HG03139 (cell line): Measurements from ENCODE around the gene BRD3.

Experiments
- ATAC-seq: cut with Tn5 transposase; IDR thresholded peaks from one replicate; pipeline ENCODE4 v1.9.1; 2021; ENCODE audit not compliant: unreplicated experiment

BRD3 gene

DNA sequence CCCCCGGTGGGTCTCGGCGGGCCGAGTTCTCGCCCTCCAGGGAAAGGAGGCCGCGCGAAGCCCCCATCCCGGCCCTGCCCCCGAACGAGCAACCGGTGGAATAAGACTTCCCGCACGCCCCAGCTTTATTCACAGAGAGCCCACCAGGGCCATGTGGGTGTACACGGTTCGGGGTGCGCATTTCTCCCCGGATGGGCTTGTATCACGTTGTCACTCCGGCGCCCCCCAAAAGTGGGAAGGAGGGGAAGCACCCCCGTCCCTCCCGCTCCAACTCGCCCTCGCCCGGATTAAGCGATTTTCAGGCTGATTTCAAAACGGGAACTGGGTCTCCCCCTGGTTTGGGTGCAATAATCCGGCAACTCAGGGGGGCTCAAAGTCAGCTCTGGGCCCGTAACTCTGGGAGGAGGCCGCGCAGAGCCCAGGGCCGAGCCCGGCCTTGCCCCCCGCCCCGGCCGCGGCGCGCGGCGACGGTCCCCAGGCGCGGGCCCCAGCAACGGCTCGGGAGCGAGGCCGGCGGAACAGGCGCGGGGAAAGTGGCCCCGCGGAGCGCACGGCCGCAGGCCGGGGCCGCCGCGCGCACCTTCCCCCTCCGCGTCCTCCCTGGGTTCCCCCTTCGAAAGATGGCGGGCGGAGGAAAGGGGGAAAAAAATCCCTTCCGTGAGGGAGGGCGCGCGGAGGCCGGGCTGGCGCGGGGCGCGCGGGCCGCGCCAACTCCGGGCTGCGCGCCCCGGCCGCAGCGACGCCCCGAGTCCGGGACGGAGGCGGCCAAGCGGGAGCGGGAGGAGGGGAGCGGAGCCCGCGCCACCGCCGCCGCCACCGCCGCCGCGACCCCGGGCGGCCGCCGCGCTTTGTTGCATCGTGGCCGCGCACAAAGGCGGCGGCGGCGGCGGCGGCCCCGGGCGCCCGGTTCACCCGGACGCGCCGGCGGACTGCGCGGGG, 644 bp downstream of the BRD3 start:
- peak; percentile 17 for ATAC-seq

DNA sequence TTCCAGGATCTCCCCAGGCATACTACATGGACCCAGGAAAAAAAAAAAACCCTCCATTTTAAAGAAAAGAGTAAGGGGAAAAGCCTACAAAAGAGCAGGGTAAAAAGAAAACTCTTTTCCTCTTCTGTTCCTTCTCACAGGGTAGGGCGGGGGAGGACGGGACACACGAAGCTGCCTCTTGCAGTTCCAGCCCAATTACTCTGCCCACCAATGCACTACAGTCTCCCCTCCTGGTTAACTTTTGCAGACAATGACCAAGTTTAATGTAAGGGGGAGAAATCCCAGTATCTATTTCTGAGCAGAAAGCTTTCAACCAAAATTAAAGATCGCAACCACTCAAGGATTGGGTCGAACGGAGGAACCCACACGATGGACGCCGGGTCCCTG, 1.3 kb downstream of the BRD3 start:
- no peak for ATAC-seq

DNA sequence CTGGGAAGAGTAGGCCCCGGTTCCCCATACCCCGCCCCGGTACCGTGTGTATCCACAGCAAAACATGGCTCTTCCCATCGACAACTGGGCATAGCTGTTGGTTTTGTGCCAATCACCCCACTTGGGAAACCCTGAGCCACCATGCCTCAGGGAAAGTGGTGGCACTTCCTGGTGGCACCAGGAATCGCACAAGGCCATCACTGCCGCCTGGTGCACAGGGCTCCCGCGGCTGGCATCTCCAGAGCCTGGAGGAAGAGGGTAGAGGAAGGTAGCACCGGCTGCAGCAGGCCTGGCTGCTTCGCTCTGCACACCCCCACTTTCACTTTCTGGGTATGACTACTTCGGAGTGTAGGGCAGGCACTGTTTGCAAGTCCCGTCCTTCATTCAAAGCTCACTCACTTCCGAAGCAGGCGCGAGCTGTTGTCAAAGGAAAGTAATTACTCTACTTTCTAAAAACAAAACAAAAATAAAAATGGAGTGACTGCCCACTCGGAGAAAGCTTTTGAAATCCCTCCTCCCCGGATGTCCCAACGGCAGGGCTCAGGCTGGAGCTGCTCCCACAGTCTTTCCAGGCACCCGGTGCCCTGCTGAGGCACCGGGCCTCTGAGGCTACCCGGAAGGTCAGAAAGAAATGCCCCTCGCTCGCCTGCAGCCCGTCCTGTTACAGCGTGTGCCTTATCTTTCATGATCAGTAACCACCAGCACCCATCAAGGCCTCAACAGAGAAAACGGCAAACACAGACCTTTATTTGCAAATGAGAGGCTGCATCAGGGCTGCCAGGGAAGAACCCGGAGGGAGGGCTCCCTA, 2.0 kb downstream of the BRD3 start:
- no peak for ATAC-seq

- no peak for ATAC-seq
These were observed 3.1 kb downstream of the BRD3 start for GRCh38 chr9:134064711-134065110.

DNA sequence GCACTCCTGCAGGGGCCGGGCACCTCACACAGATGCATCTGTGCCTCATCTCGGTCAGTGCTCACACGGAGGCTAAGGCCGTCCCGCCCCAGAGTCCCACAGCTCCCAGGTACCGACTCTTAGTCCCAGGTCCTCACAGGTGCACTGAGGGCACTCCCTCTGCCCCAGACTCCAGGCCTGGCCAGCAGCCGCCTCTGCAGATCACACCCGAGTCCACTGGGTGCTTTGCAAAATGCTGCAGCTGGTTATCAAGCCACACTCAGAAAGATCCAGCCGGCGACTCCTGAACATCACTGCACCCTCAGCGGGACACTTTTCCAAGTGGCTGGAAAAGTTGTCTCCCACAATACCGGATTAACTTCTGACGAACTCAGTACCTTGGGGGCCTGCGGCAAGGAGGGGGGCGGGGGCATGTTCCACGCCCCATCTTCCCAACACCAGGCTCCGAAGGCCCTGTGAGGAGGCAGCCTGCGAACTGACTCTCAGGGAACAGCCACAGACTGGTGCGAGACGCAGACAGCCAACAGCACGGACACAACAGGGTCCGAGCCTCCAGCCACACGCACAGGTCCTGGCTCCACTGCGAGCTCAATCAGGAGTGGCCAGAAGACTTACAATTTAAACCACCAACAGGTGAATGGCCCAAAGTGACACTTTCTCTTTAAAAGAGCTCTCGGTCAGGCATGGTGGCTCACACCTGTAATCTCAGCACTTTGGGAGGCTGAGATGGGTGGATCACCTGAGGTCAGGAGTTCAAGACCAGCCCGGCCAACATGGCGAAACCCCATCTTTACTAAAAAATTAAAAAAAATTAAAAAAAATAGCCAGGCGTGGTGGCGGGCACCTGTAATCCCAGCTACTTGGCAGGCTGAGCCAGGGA, 4.0 kb downstream of the BRD3 start:
- no peak for ATAC-seq

DNA sequence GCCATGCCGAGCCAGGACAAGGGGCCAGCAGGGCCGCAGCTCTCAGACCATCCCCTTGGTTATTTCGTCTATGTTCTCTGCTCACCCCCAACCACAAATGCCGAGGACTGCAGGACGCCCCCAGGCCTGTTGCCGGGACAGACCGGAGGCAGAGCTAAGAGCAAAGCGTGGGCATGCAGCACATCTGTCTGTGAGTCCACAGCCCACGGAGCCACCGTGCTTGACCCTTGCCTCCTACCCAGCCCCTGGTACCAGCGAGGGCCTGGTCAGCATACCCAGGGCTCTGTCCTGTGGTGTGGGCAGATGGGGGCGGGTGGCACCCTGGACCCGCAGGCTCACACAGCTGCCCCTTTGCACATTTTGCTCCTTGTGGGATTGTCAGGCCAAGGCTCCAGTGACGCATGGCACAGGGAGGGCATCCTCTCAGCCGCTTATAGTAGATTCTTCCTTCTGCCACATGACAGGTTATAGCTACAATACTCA, 4.7 kb downstream of the BRD3 start:
- no peak for ATAC-seq

DNA sequence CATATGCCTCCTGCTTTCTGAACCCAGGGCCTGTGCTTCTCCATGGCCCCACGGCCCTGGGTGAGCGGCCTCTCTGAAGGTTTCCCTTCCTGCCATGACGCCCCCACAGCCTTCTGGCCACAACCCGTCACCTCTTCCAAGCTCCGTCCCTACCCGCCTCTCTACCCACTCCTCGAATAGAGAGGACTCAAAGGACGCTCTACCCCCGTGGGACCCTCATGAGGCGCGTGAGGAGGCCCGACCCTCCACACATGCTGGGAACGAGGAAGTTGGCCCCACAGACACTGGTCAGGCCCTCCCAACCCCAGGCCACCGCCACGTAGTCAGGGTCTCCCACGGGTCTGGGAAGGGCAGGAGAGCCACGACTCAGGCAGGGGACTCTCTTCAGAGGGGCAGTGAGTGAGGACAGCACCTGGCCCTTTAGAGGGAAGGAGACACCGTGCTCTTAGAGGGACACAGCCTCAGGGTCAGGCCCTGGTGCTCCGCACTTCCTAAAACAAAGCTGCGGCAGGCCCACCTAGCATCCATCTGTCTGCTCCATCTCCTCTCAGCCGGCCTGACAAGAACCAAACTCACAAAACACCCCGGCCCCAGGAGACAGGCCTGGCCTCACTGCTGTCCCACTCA, 5.3 kb downstream of the BRD3 start:
- ATAC-seq: no peak

- ATAC-seq: no peak
These were observed 6.0 kb downstream of the BRD3 start for GRCh38 chr9:134061688-134062371.

GRCh38 chr9:134061019-134061687, 6.7 kb downstream of the BRD3 start:
- ATAC-seq: no peak

GRCh38 chr9:134060546-134060945, 7.3 kb downstream of the BRD3 start:
- no peak for ATAC-seq

DNA sequence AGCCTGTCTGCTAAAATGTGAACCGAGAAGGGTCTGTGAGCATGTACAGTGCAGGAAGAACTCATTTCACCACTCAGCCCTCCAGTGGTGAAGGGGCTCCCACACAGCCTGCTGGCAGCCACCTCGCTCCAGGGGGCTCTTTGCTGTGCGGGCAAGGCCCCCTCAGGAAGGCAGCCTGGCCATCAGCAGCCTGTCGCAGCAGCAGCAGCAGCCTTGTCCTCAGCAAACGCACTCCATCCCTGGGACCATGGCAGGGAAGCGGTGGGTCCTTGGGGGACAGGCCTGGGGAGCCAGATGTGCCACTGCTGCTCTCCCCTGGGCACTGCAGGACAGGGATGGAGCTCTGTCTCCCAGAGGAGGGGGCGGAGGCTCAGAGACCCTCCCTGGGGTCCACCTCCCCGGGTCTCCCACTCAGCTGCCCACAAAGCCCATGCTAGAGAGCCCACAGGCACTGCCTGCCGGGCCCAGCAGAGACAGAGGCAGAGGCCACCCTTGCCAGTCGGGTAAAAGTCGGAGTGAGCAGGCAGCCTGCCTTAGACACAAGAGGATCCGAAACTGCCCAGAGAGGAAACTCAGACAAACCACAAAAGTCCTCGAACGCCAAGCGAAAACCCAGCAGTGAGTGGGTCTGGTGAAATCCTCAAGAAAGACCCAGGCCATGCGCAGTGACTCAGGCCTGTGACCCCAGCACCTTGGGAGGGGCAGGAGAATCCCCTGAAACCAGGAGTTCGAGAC, 8.0 kb downstream of the BRD3 start:
- ATAC-seq: peak; percentile 67

- no peak for ATAC-seq
These were observed 8.6 kb downstream of the BRD3 start for GRCh38 chr9:134059188-134059641.

DNA sequence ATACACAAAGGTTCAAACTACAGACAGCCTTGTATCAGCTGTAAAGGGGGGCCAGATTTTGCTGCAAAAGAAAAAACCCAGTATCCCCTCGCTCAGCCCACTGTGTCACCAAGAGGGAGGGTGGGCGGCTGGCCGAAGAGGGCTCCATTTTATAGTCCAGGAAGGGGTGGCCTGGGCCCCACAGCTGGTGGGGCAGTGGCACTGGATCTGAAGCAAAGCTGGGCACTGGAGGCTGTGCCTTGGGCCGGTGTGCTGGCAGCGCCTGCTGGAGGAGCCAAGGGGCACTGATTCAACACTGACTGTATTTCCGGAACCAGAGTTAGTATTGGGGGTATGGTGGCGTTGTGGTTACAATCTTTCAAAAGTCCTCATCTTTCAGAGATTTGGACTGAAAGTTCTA, 9.1 kb downstream of the BRD3 start:
- no peak for ATAC-seq

DNA sequence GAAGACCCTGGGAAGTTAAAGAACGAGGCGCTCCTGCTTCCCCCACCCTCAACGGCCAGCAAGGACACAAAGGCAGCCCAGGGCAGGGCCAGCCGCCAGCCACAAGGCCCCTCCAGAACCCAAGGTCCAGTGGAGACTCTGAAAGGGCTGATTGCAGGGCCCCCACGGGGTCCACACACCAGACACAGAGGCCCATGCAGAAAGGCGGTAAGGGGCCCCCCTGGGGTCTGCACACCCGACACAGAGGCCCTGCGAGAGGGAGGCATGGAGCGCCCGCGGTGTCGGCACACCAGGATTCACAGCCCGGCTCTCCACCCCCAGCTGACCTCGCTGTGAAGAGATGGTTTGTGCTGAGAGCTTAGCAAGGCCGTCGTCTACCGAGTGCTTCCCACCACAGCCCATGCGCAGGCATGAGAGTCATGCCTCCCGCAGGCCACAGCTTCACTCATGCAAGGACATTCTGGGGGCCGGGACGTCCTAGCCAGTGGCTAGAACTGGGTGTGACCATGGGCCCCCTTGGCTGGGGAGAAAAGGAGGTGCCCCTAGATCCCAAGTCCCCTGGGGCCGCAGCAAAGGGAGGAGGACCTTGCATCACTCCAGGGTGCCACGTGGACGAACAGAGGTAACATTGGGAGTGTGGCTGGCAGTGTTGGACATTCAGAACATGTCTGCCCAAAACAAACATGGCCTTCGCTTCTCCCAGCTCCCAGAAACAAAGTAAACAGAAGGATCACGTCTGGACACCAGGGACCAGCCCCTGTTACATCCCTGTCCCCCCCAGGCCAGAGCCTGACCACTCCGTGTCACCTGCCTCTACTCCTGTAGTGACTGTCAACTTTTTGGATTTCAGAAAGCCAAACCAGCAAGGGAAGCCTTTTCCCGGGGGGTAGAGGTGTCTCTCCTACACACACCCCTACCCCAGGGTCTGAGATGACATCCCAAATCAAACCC, 9.8 kb downstream of the BRD3 start:
- ATAC-seq: no peak

GRCh38 chr9:134057307-134057657, 10.5 kb downstream of the BRD3 start:
- no peak for ATAC-seq

DNA sequence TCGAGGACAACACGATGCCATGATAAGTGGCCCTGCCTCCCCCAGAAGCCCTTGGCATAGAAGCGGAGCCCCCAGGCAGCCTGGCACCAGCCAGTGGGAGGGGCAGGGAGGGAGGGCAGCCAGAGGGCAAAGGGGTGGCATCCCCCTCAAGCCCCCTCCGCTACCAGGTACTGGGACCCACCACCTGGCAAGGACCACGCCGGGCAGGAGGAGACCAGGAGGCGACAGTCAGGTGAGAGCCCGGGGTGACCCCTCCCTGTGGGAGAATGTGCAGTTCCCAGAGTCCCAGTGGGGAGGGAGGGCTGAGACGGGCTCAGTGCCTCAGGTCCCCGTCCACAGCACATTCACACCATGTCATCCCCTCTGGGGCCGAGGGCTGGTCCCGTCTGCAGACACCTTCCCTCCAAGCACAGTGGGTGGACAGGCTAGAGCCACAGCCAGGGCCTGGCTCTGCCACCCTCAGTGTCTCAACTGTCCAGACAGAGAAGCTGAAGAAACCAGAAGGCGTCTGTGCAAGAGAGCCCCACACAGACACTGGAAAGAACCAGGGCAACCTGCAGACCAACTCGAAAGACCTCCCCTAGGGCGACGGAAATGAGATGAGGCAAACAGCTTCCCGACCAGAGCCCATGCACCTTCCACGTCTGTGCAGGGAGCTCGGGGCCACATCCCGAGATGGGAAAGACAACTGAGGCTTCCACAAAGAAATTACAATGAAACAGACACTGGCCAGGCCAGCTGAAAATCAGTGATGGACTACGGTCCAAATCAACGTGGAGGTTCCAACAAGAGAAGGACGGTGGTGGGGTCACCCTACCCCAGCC, 11.1 kb downstream of the BRD3 start:
- ATAC-seq: no peak

DNA sequence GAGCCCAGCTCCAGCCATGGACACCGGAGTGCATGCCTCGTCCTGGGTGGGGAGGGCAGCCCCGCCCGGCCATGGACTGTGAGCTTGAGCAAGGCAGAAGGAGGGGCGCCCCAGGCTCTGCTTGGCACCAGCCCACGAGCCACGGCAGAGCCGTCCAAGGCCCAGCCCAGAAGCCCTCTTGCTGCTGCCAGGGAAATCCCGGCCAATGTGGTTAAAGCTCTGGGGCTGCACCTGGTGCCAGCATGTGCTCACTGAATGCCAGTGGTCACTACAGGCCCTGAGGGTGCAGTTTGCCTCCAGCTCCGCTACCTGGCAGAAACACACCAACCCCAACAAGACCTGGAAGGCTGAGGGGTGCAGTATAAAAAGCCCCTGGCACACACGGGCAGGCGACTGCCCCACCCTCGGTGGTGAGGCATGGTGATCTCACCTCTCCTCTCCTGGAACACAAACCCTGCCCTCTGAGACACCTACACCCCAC, 11.8 kb downstream of the BRD3 start:
- no peak for ATAC-seq
